GM21717 (cell line): ENCODE measurements around the gene SGCD.

Source experiments
- ATAC-seq: cut with Tn5 transposase; IDR thresholded peaks from one replicate; pipeline ENCODE4 v1.9.1; 2021; ENCODE audit warnings: mild to moderate bottlenecking, moderate library complexity; ENCODE audit not compliant: unreplicated experiment

The SGCD gene

DNA sequence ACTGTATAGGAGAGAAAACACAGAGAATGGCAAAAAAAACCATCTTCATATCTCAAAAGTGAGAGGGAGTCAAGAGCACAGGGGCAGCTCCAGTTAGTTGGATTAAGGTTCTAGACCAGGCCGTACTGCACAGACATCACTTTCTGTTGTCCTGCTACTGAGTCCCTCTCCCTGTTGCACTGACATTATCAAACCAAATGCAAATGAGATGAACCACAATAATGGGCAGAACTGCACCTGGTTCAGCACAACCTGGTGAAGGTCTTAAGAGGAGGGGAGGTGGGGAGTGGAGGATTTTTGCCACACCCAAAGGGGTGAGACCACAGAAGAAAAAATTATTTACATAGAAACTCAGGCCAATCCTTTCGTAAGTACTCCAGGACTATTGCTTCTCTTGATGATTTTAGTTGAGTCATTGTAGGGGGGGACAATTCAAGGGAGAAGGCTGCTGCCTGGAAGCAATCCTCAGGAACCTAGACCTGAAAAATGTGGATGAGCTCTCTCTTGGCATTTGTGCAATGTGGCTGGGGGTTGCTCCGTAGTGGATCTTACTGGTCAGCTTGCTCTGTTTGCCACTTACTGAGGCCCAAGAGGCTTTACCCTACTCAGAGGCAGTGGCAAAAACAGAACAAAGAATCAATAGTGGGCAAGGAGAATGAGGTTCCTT, 428.6 kb downstream of the SGCD start:
- no peak for ATAC-seq

DNA sequence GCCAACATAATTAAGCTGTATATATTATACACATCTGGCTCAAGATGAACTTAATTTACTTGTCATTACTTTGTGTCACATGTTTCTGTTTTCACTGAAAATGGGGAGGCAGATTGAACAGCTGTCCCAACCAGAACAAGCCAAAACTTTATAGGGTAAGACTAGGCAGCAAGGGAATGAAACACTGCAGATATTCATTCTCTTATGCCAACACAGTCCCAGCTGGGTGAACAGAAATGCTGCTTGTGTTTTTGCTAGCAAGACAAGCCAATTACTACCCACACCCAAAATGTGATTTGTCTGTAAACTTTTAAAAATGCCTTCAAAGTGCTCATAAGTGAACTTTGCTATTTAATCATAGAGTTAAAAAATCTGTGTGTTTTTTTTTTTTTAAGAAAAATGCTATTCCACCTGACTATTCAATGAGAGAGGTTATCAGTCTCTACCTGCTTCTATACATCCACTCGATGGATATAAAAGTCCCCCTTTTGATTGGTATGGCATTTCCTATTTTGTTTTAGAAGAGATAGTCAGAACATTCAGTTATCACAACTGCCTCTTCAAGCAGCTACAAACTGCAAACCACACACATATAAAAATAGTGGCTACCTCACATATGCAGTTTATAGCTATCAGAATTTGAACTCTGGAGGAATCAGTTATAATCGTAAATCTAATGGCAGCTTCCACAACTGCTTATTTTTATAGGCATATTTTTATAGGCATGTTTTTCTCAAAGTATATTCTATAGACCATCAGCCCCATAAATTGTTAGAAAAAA, 431.2 kb downstream of the SGCD start:
- no peak for ATAC-seq

DNA sequence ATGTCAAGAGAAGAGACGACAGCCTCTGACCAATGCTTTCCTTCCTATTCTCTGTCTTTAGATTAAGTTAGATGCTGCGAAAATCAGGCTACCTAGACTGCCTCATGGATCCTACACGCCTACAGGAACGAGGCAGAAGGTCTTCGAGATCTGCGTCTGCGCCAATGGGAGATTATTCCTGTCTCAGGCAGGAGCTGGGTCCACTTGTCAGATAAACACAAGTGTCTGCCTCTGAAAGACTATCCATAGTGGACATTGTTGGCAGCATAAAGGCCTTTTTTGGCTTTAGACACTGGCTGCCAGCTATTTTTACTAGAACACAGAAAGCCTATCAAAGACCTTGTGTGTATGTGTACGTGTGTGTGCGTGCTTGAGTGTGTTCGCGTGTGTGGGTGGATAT, 432.2 kb downstream of the SGCD start:
- ATAC-seq = no peak

DNA sequence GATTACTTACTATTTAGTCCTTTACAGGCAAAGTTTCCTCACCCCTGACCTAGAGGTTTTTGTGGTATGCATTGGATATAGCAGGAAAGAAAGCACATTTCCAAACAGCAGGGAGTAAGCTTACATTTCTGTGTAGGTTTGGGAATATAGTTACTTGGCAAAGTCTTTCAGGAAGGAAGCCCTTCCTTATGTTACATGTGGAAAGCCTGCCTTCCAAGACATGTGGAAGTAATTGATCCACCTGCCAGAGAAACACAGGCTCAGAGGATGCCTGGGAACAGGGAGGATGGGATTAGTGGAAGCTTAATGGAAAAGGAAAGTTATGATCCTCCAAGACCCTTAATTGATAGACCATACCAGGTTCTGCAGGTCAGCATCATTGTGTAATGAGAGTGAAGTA, 435.8 kb downstream of the SGCD start:
- no peak for ATAC-seq

DNA sequence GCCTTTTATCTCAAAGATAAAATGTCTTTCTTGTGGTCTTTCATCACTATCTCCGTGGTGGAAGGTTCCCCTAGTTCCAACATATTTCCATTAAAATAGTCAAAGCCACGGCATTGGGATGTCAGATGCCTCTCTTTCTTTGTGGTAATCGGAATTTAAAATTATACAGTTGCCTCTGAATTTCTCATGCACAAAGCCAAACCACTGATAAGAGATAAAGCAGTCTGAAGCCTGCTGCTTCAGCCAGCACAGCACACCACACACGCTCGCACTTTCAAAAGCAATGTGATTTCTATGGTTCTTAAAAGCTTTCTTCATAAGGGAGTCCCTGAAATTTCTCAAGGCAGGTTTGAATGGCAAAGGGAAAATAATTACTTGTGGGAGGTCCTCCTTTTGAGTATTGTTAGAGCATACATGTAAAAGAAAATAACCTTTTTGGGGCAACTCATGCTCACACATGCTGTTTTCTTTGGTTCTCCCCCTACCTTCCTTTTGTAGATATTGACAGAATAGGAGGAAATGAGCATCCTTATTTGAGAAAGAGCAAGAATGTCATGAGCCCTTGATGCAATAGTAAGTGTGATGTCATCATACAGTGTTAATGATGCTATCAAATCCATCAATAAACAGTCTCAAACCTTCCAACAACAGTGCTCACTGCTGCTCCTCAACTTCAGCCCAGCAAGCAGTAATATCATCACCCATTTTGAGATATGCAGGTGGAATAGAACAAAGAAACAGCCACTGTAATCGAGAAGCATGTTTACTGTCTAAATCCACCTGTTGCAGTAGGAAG, 437.4 kb downstream of the SGCD start:
- no peak for ATAC-seq

DNA sequence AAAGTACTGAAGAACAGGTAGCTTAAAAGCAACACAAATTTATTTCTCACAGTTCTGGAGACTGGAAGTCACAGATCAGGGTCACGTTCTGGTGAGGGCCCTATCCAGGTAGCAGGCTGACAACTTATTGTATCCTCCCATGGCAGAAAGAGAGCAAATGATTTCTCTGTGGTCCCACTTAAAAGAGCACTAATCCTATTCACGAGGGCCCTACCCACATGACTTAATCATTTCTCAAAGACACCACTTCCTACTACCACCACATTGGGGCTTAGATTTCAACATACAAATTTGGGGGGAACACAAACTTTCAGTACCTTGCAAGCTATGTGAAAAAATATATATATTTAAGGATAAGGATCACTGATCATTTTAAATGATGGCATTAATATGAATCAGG, 447.3 kb downstream of the SGCD start:
- no peak for ATAC-seq

DNA sequence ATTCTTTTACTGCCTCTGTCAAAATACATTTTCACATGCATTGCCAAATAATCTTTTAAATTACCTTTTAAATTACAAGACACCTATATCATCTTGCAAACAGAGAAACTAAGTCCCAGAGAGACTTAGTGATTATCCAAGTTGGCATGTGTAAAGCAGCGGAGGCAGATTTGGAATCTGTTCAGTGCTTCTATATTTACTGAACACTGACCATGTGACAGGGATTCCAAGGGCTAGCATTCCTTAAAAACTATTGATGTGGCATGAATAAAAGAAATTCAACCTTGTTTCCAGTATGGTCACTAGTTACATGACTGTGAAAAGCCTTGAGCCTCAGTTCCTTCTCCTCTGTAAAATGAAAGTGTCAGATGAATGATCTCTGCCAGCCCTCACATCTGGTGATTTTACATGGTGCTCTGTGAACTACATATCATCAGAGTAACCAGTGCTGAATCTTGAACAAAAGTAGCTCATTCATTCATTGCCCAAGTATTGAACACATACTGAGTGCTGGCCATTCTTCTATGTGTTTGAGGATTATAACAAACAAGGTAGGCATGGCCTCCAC, 451.3 kb downstream of the SGCD start:
- no peak for ATAC-seq

DNA sequence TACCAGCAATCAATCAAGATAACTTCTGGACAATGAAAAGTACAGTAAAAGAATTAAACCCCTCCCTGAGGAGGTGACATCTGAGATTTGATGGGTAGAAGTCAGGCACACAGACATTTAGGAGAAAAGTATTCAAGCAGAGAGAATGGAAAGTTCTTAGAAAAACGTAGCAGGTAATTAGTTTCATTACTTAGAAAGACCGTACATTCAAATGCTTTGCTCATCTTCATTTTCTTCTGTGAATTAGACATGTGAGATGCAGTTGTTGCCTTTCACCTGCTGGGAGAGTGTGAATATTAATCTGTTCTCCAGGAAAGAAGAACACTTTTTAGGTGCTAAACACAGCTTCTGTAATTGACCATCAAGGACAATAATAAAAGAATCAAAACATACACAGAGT, 451.8 kb downstream of the SGCD start:
- ATAC-seq = no peak

DNA sequence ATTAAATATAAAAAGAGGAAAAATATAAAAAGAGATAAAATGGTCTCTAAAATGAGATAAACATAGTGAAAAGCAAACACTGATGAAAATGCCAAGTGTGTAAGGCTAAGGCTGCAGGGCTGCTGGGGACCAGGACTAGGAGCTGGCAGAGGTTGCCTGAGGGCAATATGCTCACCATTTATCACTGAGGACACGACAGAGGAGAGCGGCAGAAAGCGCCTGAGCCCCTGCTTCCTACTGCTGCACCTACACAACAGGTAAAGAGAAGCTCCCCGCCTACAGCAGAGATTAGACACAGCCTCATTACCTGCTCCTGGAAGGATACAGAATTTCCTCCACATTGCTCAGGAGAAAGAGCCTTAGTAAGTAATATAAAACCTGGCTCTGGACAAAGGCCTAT, 452.5 kb downstream of the SGCD start:
- no peak for ATAC-seq

DNA sequence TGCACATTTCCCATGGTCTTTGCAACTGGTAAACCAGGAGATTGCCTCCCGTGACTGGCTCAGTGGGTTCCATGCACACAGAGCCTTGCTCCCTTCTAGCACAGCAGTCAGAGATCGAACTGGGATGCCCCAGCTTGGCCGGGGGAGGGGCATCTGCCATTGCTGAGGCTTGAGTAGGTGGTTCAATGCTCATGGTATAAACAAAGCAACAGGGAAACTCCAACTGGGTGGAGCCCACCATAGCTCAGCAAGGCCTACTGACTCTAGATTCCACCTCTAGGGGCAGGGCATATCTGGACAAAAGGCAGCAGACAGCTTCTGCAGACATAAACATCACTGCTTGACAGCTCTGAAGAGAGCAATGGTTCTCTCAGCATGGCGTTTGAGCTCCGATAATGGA, 456.1 kb downstream of the SGCD start:
- peak; percentile 43 for ATAC-seq

DNA sequence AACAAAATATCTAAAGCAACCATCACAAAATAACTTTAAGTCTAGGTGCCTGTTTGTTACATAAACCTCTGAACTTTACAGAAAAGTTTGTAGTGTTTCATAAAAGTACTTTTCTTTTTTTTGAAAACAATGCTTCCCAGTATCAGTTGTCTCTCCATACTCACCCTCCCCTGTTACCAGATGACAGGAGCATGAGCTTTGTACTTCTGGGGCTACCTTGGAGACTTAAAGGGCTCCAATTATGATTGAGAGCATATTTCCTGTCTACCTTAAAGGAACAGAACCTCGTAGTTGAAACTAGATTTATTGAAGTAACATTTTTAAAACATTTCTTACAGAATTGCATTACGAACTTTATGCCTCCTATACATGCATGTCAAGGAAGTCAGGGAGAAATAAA, 467.7 kb downstream of the SGCD start:
- no peak for ATAC-seq

DNA sequence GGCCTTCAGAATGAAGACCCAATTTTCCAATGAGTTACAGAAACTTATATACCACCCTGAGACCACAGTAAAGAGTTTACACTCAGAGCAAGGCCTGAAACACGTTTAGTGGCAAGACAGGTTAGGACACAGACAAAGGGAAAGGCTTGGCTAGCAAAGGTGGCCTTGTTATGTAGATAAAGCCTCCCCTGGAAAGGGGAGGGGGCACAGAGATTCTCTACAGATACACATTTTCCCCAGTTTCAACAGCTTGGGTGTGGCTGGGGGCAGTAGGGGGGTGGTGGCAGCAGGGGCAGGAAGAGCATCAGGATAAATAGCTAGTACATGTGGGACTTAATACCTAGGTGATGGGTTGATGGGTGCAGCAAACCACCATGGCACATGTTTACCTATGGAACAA, 471.2 kb downstream of the SGCD start:
- no peak for ATAC-seq

DNA sequence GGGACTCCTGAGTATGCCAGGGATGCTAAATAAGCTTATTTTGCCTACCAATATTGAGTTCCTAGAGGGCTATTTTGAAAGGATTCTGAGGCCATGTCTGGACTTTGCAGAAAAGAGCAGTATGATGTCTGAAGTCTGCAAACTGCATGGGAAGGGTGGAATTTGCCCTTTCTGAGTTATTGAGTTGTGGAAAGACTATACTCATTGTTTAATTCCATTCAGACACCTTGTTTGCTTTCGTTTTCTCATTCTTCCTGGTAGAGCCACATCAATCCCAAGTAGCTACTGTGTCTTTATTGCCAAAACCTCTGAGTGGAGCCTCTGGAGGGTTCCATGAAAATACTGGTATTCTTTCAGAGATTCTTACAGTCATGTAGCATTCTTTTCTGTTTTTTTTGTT, 472.2 kb downstream of the SGCD start:
- no peak for ATAC-seq

DNA sequence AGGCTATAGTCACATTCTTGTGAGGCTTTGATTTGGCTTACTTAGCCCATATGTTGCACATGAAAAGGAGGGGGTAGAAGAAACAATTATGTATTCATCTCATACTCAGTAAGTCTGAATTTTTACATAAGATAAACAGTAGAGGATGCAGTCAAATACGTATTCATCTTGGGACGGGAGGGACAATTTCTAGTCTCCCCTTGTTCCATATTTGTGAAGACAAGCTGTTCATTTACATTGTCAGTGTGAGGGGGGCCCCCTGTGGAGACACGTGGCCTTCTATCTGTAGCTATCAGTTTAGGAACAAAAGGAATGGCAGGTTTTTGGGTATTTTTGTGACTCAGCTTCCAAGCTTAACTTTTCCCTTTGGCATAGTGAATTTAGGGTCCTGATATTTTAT, 474.0 kb downstream of the SGCD start:
- no peak for ATAC-seq

DNA sequence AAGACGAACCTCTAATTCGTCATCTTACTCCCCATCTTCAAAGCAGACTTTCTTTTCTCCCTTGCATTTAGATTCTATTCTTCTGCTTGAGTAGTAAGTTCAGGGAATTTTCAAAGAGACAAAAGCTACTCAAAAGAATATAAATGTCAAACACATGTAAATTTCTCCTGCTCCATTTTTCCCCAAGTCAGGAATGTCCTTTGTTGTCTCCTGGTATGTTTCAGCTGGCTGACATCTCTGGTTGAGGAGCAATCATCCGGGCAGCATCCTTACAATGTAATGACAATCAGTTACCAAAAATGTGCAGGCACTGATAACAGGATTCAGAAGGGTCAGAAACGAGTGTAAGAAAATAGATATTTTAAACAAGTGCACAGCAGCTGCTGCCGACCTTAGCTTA, 475.5 kb downstream of the SGCD start:
- no peak for ATAC-seq

DNA sequence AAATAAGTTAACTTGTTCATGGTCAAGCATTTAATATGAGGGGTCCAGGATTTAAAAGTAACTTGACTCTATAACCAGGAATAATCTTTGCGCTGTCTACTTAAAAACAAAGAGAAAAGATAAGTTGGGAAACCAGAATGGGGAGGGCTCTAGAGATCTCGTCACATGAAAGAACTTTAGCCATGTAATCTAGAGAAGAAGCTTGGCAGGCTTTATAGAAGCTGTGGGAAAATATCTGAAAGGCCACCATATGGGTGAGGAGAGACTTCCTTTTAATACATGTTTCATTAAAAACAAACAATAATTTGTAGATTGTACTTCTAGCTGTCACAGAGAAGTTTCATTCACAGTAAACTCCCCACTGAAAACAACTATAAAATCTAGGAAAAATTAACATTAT, 476.4 kb downstream of the SGCD start:
- ATAC-seq = no peak

DNA sequence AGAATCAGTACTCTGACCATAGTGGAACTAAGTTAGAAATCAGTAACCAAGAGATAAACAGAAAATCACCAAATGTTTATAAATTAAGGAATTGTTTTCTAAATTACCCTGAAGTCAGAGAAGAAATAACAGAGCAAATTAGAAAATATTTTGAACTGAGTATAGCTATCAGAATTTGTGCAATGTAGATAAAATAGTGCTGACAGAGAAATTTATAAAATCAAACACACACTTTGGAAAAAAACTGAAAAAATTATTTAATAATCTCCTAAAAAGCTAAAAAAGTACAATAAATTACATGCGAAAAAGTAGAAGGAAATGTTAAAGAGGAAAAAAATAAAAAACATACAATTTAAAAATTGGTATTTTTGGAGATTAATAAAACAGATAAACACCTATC, 486.0 kb downstream of the SGCD start:
- no peak for ATAC-seq

DNA sequence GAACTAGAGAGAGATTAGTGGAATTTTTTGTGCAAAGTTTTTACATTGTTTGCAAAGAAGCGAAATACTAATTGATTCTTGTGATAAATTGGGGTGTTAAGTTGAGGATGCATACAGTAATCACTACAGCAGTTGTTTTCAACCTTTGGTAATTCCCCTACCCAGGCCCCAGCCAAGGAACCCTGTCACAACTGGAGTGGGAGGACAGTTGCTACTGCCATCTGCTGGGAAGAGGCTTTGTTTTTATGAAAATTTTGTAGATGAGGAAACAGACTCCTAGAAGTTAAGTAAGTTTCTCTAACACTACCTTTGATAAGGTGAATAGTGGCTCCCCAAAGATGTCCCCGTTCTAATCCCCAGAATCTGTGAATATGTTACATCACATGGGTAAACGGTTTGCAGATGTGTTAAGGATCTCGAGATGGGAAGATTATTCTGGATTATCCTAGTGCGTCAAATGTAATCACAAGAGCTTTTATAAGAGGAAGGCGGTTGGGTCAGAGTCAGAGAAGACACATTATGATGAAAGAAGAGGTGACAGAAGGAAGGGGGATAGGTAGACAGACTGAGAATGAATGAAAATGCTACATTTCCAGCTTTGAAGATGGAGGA, 489.1 kb downstream of the SGCD start:
- peak; percentile 60 for ATAC-seq
